Measurements from ENCODE around the gene LYRM4.

Gene LYRM4

GRCh38 chr6:5083813-5084359 is 176.9 kb downstream of the LYRM4 start:
- Histone ChIP-seq H4K8ac (ENCODE audit: low read depth, low read length) (peak overlapping the region; percentile 78), H3K36me3 (ENCODE audit: control insufficient read depth in 1 of 2, insufficient read depth in 2 of 2, low read length in 2 of 2) (no peaks in the 10 kb centered on the region), H3K9me3 (ENCODE audit: insufficient read depth, low read depth, low read length) (peaks cover 6% of the 10 kb centered on the region), H3K23ac (ENCODE audit: low read length) (no peak overlapping the region), H3K4me3 (ENCODE audit: low read depth, low read length) (peak overlapping the region; percentile 66), H3K4me2 (ENCODE audit: low read length) (peak overlapping the region; percentile 97), H2BK12ac (ENCODE audit: low read length) (peak overlapping the region; percentile 81), H3K4me1 (ENCODE audit: control insufficient read depth in 1 of 2, insufficient read depth in 2 of 2, low read length in 2 of 2) (peaks cover 29 to 36% of the 10 kb centered on the region in 2 experiments), H2AK5ac (ENCODE audit: low read length) (no peak overlapping the region), H3K27me3 (ENCODE audit: insufficient read depth, low read length) (peaks cover 29% of the 10 kb centered on the region), H3K9ac (ENCODE audit: low read length) (no peak overlapping the region), H3K27ac (ENCODE audit: low read depth, low read length) (no peak overlapping the region), H2BK5ac (ENCODE audit: low read depth, low read length, poor library complexity) (no peak overlapping the region), H3K79me1 (ENCODE audit: low read length) (peaks cover 18% of the 10 kb centered on the region), H3K79me2 (ENCODE audit: control insufficient read depth, insufficient read depth, low read length, poor library complexity) (peaks cover 2% of the 10 kb centered on the region), H3K18ac (ENCODE audit: low read length) (peak overlapping the region; percentile 60), H3K14ac (ENCODE audit: low read length) (peak overlapping the region; percentile 65), H4K91ac (ENCODE audit: low read depth, low read length) (peak overlapping the region; percentile 83), H2AFZ (ENCODE audit: insufficient read depth, low read length, poor library complexity) (no peak overlapping the region), H4K12ac (ENCODE audit: low read depth, low read length) (no peak overlapping the region), H3K4ac (ENCODE audit: low read depth, low read length) (no peak overlapping the region), H2BK120ac (ENCODE audit: insufficient read depth, low read length, poor library complexity) (peak overlapping the region; percentile 66)
- DNase-seq, result no peak
- no CpG with 5 or more reads among the region's 18 CpGs for WGBS (ENCODE audit: extremely low coverage, insufficient coverage, insufficient read length)

GRCh38 chr6:5083307-5083583 is 177.5 kb downstream of the LYRM4 start:
- no peak overlapping the region for H3K27ac ChIP-seq (ENCODE audit: low read depth, low read length)
- H3K79me1 ChIP-seq (ENCODE audit: low read length), result peaks cover 18% of the 10 kb centered on the region
- no peak overlapping the region for H3K23ac ChIP-seq (ENCODE audit: low read length)
- H3K36me3 ChIP-seq (ENCODE audit: control insufficient read depth in 1 of 2, insufficient read depth in 2 of 2, low read length in 2 of 2), result no peaks in the 10 kb centered on the region
- peaks cover 6% of the 10 kb centered on the region for H3K9me3 ChIP-seq (ENCODE audit: insufficient read depth, low read depth, low read length)
- peaks cover 2% of the 10 kb centered on the region for H3K79me2 ChIP-seq (ENCODE audit: control insufficient read depth, insufficient read depth, low read length, poor library complexity)
- no peak overlapping the region for H3K18ac ChIP-seq (ENCODE audit: low read length)
- no peak overlapping the region for H2AK5ac ChIP-seq (ENCODE audit: low read length)
- DNase-seq, result peak in 1 of 2 donors; percentile 16
- no peak overlapping the region for H2BK120ac ChIP-seq (ENCODE audit: insufficient read depth, low read length, poor library complexity)
- H3K14ac ChIP-seq (ENCODE audit: low read length), result no peak overlapping the region
- no peak overlapping the region for H3K4ac ChIP-seq (ENCODE audit: low read depth, low read length)
- H2BK5ac ChIP-seq (ENCODE audit: low read depth, low read length, poor library complexity), result no peak overlapping the region
- no peak overlapping the region for H3K4me3 ChIP-seq (ENCODE audit: low read depth, low read length)
- WGBS (ENCODE audit: extremely low coverage, insufficient coverage, insufficient read length), result no CpG with 5 or more reads among the region's 4 CpGs
- H4K91ac ChIP-seq (ENCODE audit: low read depth, low read length), result no peak overlapping the region
- H2AFZ ChIP-seq (ENCODE audit: insufficient read depth, low read length, poor library complexity), result no peak overlapping the region
- peaks cover 29% of the 10 kb centered on the region for H3K27me3 ChIP-seq (ENCODE audit: insufficient read depth, low read length)
- H2BK12ac ChIP-seq (ENCODE audit: low read length), result no peak overlapping the region
- H4K8ac ChIP-seq (ENCODE audit: low read depth, low read length), result no peak overlapping the region
- no peak overlapping the region for H4K12ac ChIP-seq (ENCODE audit: low read depth, low read length)
- no peak overlapping the region for H3K9ac ChIP-seq (ENCODE audit: low read length)
- H3K4me1 ChIP-seq (ENCODE audit: control insufficient read depth in 1 of 2, insufficient read depth in 2 of 2, low read length in 2 of 2), result peaks cover 29 to 36% of the 10 kb centered on the region in 2 experiments
- no peak overlapping the region for H3K4me2 ChIP-seq (ENCODE audit: low read length)

- Histone ChIP-seq H3K27me3 (ENCODE audit: insufficient read depth, low read length) (peaks cover 29% of the 10 kb centered on the region), H4K8ac (ENCODE audit: low read depth, low read length) (no peak overlapping the region), H3K36me3 (ENCODE audit: control insufficient read depth in 1 of 2, insufficient read depth in 2 of 2, low read length in 2 of 2) (no peaks in the 10 kb centered on the region), H3K27ac (ENCODE audit: low read depth, low read length) (no peak overlapping the region), H4K91ac (ENCODE audit: low read depth, low read length) (peak overlapping the region; percentile 48), H3K79me2 (ENCODE audit: control insufficient read depth, insufficient read depth, low read length, poor library complexity) (peaks cover 2% of the 10 kb centered on the region), H3K4me2 (ENCODE audit: low read length) (no peak overlapping the region), H2AK5ac (ENCODE audit: low read length) (no peak overlapping the region), H3K9ac (ENCODE audit: low read length) (no peak overlapping the region), H2BK12ac (ENCODE audit: low read length) (peak overlapping the region; percentile 69), H3K9me3 (ENCODE audit: insufficient read depth, low read depth, low read length) (peaks cover 6% of the 10 kb centered on the region), H3K4ac (ENCODE audit: low read depth, low read length) (no peak overlapping the region), H4K12ac (ENCODE audit: low read depth, low read length) (no peak overlapping the region), H2AFZ (ENCODE audit: insufficient read depth, low read length, poor library complexity) (no peak overlapping the region), H2BK5ac (ENCODE audit: low read depth, low read length, poor library complexity) (no peak overlapping the region), H3K23ac (ENCODE audit: low read length) (no peak overlapping the region), H2BK120ac (ENCODE audit: insufficient read depth, low read length, poor library complexity) (peak overlapping the region; percentile 27), H3K18ac (ENCODE audit: low read length) (peak overlapping the region; percentile 55), H3K4me1 (ENCODE audit: control insufficient read depth in 1 of 2, insufficient read depth in 2 of 2, low read length in 2 of 2) (peaks cover 29 to 36% of the 10 kb centered on the region in 2 experiments), H3K79me1 (ENCODE audit: low read length) (peaks cover 18% of the 10 kb centered on the region), H3K14ac (ENCODE audit: low read length) (no peak overlapping the region), H3K4me3 (ENCODE audit: low read depth, low read length) (no peak overlapping the region)
- peak; percentile 96 to 98 for DNase-seq
- WGBS (ENCODE audit: extremely low coverage, insufficient coverage, insufficient read length), result no CpG with 5 or more reads among the region's 12 CpGs
Measured at GRCh38 chr6:5082487-5083306, 178.1 kb downstream of the LYRM4 start.

GRCh38 chr6:5081955-5082354 is 178.8 kb downstream of the LYRM4 start:
- Histone ChIP-seq H3K4me1 (ENCODE audit: control insufficient read depth in 1 of 2, insufficient read depth in 2 of 2, low read length in 2 of 2) (peaks cover 29 to 36% of the 10 kb centered on the region in 2 experiments), H2BK12ac (ENCODE audit: low read length) (peak overlapping the region; percentile 55), H3K27ac (ENCODE audit: low read depth, low read length) (no peak overlapping the region), H3K4me2 (ENCODE audit: low read length) (no peak overlapping the region), H3K4me3 (ENCODE audit: low read depth, low read length) (no peak overlapping the region), H4K12ac (ENCODE audit: low read depth, low read length) (no peak overlapping the region), H2AK5ac (ENCODE audit: low read length) (no peak overlapping the region), H3K79me1 (ENCODE audit: low read length) (peaks cover 18% of the 10 kb centered on the region), H3K23ac (ENCODE audit: low read length) (no peak overlapping the region), H3K18ac (ENCODE audit: low read length) (no peak overlapping the region), H3K4ac (ENCODE audit: low read depth, low read length) (no peak overlapping the region), H3K9ac (ENCODE audit: low read length) (no peak overlapping the region), H4K8ac (ENCODE audit: low read depth, low read length) (peak overlapping the region; percentile 20), H3K27me3 (ENCODE audit: insufficient read depth, low read length) (peaks cover 29% of the 10 kb centered on the region), H3K36me3 (ENCODE audit: control insufficient read depth in 1 of 2, insufficient read depth in 2 of 2, low read length in 2 of 2) (no peaks in the 10 kb centered on the region), H2BK5ac (ENCODE audit: low read depth, low read length, poor library complexity) (no peak overlapping the region), H3K9me3 (ENCODE audit: insufficient read depth, low read depth, low read length) (peaks cover 6% of the 10 kb centered on the region), H2AFZ (ENCODE audit: insufficient read depth, low read length, poor library complexity) (no peak overlapping the region), H3K14ac (ENCODE audit: low read length) (no peak overlapping the region), H2BK120ac (ENCODE audit: insufficient read depth, low read length, poor library complexity) (peak overlapping the region; percentile 27), H4K91ac (ENCODE audit: low read depth, low read length) (peak overlapping the region; percentile 48), H3K79me2 (ENCODE audit: control insufficient read depth, insufficient read depth, low read length, poor library complexity) (peaks cover 2% of the 10 kb centered on the region)
- no CpG with 5 or more reads among the region's 4 CpGs for WGBS (ENCODE audit: extremely low coverage, insufficient coverage, insufficient read length)
- no peak for DNase-seq

Data from trophoblast cell (in vitro differentiated cells and primary cell).